Esophagus squamous epithelium (tissue), 5 donors: ENCODE data around the gene CDKAL1. TPM values are rescaled to one million over a fixed set of nuclear protein-coding genes. Genes with fewer than 3 reads are reported as not detected.

Source experiments
- DNase-seq: peaks from one replicate; lab custom pipeline; 2025; lab: John Stamatoyannopoulos, UW
- H3K27ac ChIP-seq, 4 donors: fragments of 200-600 bp; sonication (generic); one replicate each; pipeline ENCODE4 v1.5.1; 2016 to 2019; ENCODE audit warnings: mild to moderate bottlenecking in 1 of 4
- H3K27me3 ChIP-seq, 4 donors: fragments of 200-600 bp; sonication (generic); 1 replicate in 3 of 4; 2 replicates in 1 of 4; pipeline versions ENCODE4 v1.5.1 to v1.6.0; 2017 to 2021; ENCODE audit warnings: antibody characterized with exemption in 1 of 4
- H3K36me3 ChIP-seq, 3 donors: fragments of 200-600 bp; sonication (generic); one replicate each; pipeline ENCODE4 v1.5.1; 2016 to 2019
- H3K4me1 ChIP-seq, 3 donors: fragments of 200-600 bp; sonication (generic); one replicate each; pipeline ENCODE4 v1.5.1; 2017 to 2019
- H3K4me3 ChIP-seq, 4 donors: fragments of 200-600 bp; sonication (generic); 1 replicate in 3 of 4; 2 replicates in 1 of 4; pipeline ENCODE4 v1.5.1; 2016 to 2019; ENCODE audit warnings: mild to moderate bottlenecking in 2 of 4, moderate library complexity in 1 of 4
- H3K9me3 ChIP-seq, 3 donors: fragments of 200-600 bp; sonication (generic); one replicate each; pipeline ENCODE4 v1.5.1; 2016 to 2019
- CTCF ChIP-seq, 6 experiments: fragments of 450-650 bp in 4 of 6; fragments of 200-600 bp in 2 of 6; sonication (generic) in 2 of 6; IDR thresholded peaks; one replicate each; pipeline ENCODE4 v1.5.1; 2016 to 2019; ENCODE audit warnings: antibody characterized with exemption in 6 of 6, mild to moderate bottlenecking in 4 of 6, moderate library complexity in 4 of 6
- POLR2A ChIP-seq, 4 donors: fragments of 450-650 bp; IDR thresholded peaks; one replicate each; pipeline ENCODE4 v1.6.1; 2017; ENCODE audit warnings: antibody characterized with exemption in 4 of 4, mild to moderate bottlenecking in 4 of 4, moderate library complexity in 3 of 4
- WGBS, 2 donors: methylation state at CpG; one replicate each; pipeline ENCODE4 v1.1.5; 2018; 5-methylcytosine and 5-hydroxymethylcytosine counted together
- intact Hi-C: fragments of 100-400 bp; cut with DNase I; formaldehyde crosslinking; loops from one replicate; pipeline ENCODE4 v1.15.0; 2022
- total RNA-seq, 4 donors: library from RNA; depleted of rRNA; stranded (reverse); fragments of >200 nt; gene quantifications; one replicate each; pipeline ENCODE4 v1.1.0, GENCODE V29; 2016
- donor health status: DM: yes; HTN: yes; CAD: no.

Gene CDKAL1
- total RNA-seq, 4 donors from 2014 or later, result 6.5 to 13.0 (median 10.7) TPM

GRCh38 chr6:20965915-20966314 is 431.7 kb downstream of the CDKAL1 start:
- Histone ChIP-seq H3K4me3 (no peak overlapping the region), H3K9me3 (peaks cover 0 to 6% (median 0%) of the 10 kb centered on the region in 3 donors), H3K4me1 (peaks cover 0 to 4% (median 0%) of the 10 kb centered on the region in 3 donors), H3K27ac (no peak overlapping the region), H3K27me3 (no peaks in the 10 kb centered on the region), H3K36me3 (no peaks in the 10 kb centered on the region)
- no peak for DNase-seq
- TF ChIP-seq POLR2A (IDR thresholded peaks at IDR 0.05) (no peak), CTCF (IDR thresholded peaks at IDR 0.05) (no peak)
- WGBS, 2 donors, result 94 to 95% methylated on average over 5 of the region's 5 CpGs
- intact Hi-C loops, result no loop called here

GRCh38 chr6:20969551-20969950 is 435.3 kb downstream of the CDKAL1 start:
- no peak overlapping the region for H3K4me3 ChIP-seq
- WGBS, 2 donors, result 19 to 78% methylated on average over 1 of the region's 1 CpG
- DNase-seq, result no peak
- H3K27me3 ChIP-seq, result no peaks in the 10 kb centered on the region
- H3K9me3 ChIP-seq, result peaks cover 0 to 6% (median 0%) of the 10 kb centered on the region in 3 donors
- intact Hi-C loops, result no loop called here
- no peak overlapping the region for H3K27ac ChIP-seq
- no peaks in the 10 kb centered on the region for H3K36me3 ChIP-seq
- H3K4me1 ChIP-seq, result peaks cover 0 to 4% (median 0%) of the 10 kb centered on the region in 3 donors
- TF ChIP-seq POLR2A (IDR thresholded peaks at IDR 0.05) (no peak), CTCF (IDR thresholded peaks at IDR 0.05) (no peak)

- Histone ChIP-seq H3K4me1 (no peaks in the 10 kb centered on the region), H3K4me3 (no peak overlapping the region), H3K9me3 (no peaks in the 10 kb centered on the region), H3K36me3 (no peaks in the 10 kb centered on the region), H3K27ac (no peak overlapping the region), H3K27me3 (no peaks in the 10 kb centered on the region)
- DNase-seq, result no peak
- intact Hi-C loops, result no loop called here
- WGBS, 2 donors, result 94 to 95% methylated on average over 5 of the region's 5 CpGs
- TF ChIP-seq POLR2A (IDR thresholded peaks at IDR 0.05), result no peak
- TF ChIP-seq CTCF (IDR thresholded peaks at IDR 0.05), result no peak
These were observed 442.2 kb downstream of the CDKAL1 start for GRCh38 chr6:20976391-20976918.

- no peak overlapping the region for H3K27ac ChIP-seq
- intact Hi-C loops, result no loop called here
- H3K9me3 ChIP-seq, result no peaks in the 10 kb centered on the region
- WGBS, 2 donors, result 60% methylated on average over 5 of the region's 5 CpGs
- no peaks in the 10 kb centered on the region for H3K36me3 ChIP-seq
- DNase-seq, result no peak
- no peak for TF ChIP-seq POLR2A (IDR thresholded peaks at IDR 0.05)
- TF ChIP-seq CTCF (IDR thresholded peaks at IDR 0.05), result no peak
- H3K4me3 ChIP-seq, result no peak overlapping the region
- H3K4me1 ChIP-seq, result no peaks in the 10 kb centered on the region
- no peaks in the 10 kb centered on the region for H3K27me3 ChIP-seq
These were observed 443.9 kb downstream of the CDKAL1 start for GRCh38 chr6:20978151-20978614.

- intact Hi-C loops, result no loop called here
- Histone ChIP-seq H3K27ac (no peak overlapping the region), H3K9me3 (peaks cover 0 to 3% (median 0%) of the 10 kb centered on the region in 3 donors), H3K36me3 (no peaks in the 10 kb centered on the region), H3K27me3 (no peaks in the 10 kb centered on the region), H3K4me3 (no peak overlapping the region), H3K4me1 (no peaks in the 10 kb centered on the region)
- WGBS, 2 donors, result 82 to 89% methylated on average over 1 of the region's 1 CpG
- TF ChIP-seq POLR2A (IDR thresholded peaks at IDR 0.05) (no peak), CTCF (IDR thresholded peaks at IDR 0.05) (no peak)
- DNase-seq, result no peak
These were observed 444.8 kb downstream of the CDKAL1 start for GRCh38 chr6:20979076-20979475.
